ENCODE data around the gene KLHL29. TPM values are rescaled to one million over a fixed set of nuclear protein-coding genes. Genes with fewer than 3 reads are reported as not detected.

KLHL29 gene
- polyA plus RNA-seq, 1 of the 3 experiments (the other 2 are of a cell fraction): 4.6 TPM

DNA sequence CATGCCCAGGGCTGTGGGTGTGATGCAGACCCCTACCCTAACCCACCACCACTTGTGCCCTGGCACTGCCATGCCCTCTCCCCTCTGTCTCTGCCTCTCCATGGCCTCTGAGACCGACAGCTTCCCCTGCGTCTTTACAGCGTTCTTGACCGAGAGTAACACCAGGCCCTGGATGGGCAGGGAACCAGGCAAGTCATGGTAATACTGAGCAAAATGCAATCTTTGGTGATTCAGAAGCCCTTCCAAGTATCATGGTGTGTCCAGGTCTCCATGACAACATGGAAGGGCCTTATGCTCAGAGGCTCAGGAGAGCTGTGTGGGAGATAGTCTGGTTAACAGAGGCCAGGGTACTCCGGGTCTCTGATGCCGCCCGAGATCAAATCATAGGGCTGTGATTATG, 176.1 kb downstream of the KLHL29 start:
- Histone ChIP-seq H3K79me2 (ENCODE audit: insufficient read depth) (no peaks in the 10 kb centered on the region), H3K4me1 (ENCODE audit: control insufficient read depth in 1 of 2, insufficient read depth in 2 of 2, low read depth in 1 of 2, low read length in 1 of 2) (peaks cover 0 to 45% of the 10 kb centered on the region in 2 experiments; a peak in 2 of 4 replicates), H3K36me3 (replicated peaks in 1 of 2; ENCODE audit: control insufficient read depth in 1 of 2, insufficient read depth in 2 of 2, low read length in 1 of 2) (no peaks in the 10 kb centered on the region), H3K27ac (ENCODE audit: low read depth in 2 of 2, low read length in 1 of 2) (no peak overlapping the region), H4K20me1 (ENCODE audit: insufficient read depth) (no peaks in the 10 kb centered on the region), H3K9me2 (no peaks in the 10 kb centered on the region), H3K4me2 (no peak overlapping the region), H2AFZ (ENCODE audit: low read depth) (no peak overlapping the region), H3K27me3 (ENCODE audit: insufficient read depth) (no peaks in the 10 kb centered on the region), H3K9me3 (no peaks in the 10 kb centered on the region), H3K9ac (no peak overlapping the region), H3K4me3 (ENCODE audit: low read depth in 2 of 2, low read length in 1 of 2) (no peak overlapping the region), H3F3A (replicated peaks; ENCODE audit: insufficient read depth) (no peaks in the 10 kb centered on the region)
- WGBS (ENCODE audit: low lambda C conversion rate): 94% methylated on average over 7 of the region's 7 CpGs
- ChIA-PET POLR2A (no interaction called here), CTCF (interaction anchor here (0.6 to 5.1 kb wide), 4 partner anchors 13 to 157 kb away, joined by 3 to 24 read pairs (median 11); no protein-coding TSS in a partner anchor)
- no peak for DNase-seq
- no peak for TF ChIP-seq TCF12 (IDR thresholded peaks at IDR 0.05)
- no peak for TF ChIP-seq CHD2 (IDR thresholded peaks at IDR 0.05; ENCODE audit: low read length, partially characterized antibody)
- TF ChIP-seq TAF1 (IDR thresholded peaks at IDR 0.05; ENCODE audit: borderline replicate concordance, low read depth, low read length): no peak
- no peak for TF ChIP-seq USF2 (IDR thresholded peaks at IDR 0.05; ENCODE audit: borderline replicate concordance, low read depth, low read length)
- no peak for TF ChIP-seq MAX (IDR thresholded peaks at IDR 0.05; ENCODE audit: low read depth)
- TF ChIP-seq, protein P1, sequence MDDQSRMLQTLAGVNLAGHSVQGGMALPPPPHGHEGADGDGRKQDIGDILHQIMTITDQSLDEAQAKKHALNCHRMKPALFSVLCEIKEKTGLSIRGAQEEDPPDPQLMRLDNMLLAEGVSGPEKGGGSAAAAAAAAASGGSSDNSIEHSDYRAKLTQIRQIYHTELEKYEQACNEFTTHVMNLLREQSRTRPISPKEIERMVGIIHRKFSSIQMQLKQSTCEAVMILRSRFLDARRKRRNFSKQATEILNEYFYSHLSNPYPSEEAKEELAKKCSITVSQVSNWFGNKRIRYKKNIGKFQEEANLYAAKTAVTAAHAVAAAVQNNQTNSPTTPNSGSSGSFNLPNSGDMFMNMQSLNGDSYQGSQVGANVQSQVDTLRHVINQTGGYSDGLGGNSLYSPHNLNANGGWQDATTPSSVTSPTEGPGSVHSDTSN (IDR thresholded peaks at IDR 0.05): no peak

- Histone ChIP-seq H4K20me1 (ENCODE audit: insufficient read depth) (no peaks in the 10 kb centered on the region), H3K4me1 (ENCODE audit: control insufficient read depth in 1 of 2, insufficient read depth in 2 of 2, low read depth in 1 of 2, low read length in 1 of 2) (peaks cover 0 to 48% of the 10 kb centered on the region in 2 experiments; a peak in 2 of 4 replicates), H3K4me2 (no peak overlapping the region), H3K9me2 (no peaks in the 10 kb centered on the region), H3K27ac (ENCODE audit: low read depth in 2 of 2, low read length in 1 of 2) (no peak overlapping the region), H3K36me3 (replicated peaks in 1 of 2; ENCODE audit: control insufficient read depth in 1 of 2, insufficient read depth in 2 of 2, low read length in 1 of 2) (no peaks in the 10 kb centered on the region), H3K4me3 (ENCODE audit: low read depth in 2 of 2, low read length in 1 of 2) (no peak overlapping the region), H3F3A (replicated peaks; ENCODE audit: insufficient read depth) (no peaks in the 10 kb centered on the region), H2AFZ (ENCODE audit: low read depth) (no peak overlapping the region), H3K79me2 (ENCODE audit: insufficient read depth) (no peaks in the 10 kb centered on the region), H3K27me3 (ENCODE audit: insufficient read depth) (no peaks in the 10 kb centered on the region), H3K9me3 (no peaks in the 10 kb centered on the region), H3K9ac (no peak overlapping the region)
- no peak for DNase-seq
- TF ChIP-seq MXI1 (IDR thresholded peaks at IDR 0.05; ENCODE audit: low read depth, low read length) (no peak), FOXM1 (IDR thresholded peaks at IDR 0.05; ENCODE audit: low read depth) (no peak), MAX (IDR thresholded peaks at IDR 0.05; ENCODE audit: low read depth) (no peak), EZH2phosphoT487 (IDR thresholded peaks at IDR 0.05; ENCODE audit: borderline replicate concordance, low read depth) (no peak), ELF1 (IDR thresholded peaks at IDR 0.05) (no peak), NFIC (IDR thresholded peaks at IDR 0.05; ENCODE audit: borderline replicate concordance) (no peak)
- TF ChIP-seq, protein P2, sequence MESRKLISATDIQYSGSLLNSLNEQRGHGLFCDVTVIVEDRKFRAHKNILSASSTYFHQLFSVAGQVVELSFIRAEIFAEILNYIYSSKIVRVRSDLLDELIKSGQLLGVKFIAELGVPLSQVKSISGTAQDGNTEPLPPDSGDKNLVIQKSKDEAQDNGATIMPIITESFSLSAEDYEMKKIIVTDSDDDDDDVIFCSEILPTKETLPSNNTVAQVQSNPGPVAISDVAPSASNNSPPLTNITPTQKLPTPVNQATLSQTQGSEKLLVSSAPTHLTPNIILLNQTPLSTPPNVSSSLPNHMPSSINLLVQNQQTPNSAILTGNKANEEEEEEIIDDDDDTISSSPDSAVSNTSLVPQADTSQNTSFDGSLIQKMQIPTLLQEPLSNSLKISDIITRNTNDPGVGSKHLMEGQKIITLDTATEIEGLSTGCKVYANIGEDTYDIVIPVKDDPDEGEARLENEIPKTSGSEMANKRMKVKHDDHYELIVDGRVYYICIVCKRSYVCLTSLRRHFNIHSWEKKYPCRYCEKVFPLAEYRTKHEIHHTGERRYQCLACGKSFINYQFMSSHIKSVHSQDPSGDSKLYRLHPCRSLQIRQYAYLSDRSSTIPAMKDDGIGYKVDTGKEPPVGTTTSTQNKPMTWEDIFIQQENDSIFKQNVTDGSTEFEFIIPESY (IDR thresholded peaks at IDR 0.05; ENCODE audit: borderline replicate concordance, low read depth): no peak
- TF ChIP-seq, protein P3, sequence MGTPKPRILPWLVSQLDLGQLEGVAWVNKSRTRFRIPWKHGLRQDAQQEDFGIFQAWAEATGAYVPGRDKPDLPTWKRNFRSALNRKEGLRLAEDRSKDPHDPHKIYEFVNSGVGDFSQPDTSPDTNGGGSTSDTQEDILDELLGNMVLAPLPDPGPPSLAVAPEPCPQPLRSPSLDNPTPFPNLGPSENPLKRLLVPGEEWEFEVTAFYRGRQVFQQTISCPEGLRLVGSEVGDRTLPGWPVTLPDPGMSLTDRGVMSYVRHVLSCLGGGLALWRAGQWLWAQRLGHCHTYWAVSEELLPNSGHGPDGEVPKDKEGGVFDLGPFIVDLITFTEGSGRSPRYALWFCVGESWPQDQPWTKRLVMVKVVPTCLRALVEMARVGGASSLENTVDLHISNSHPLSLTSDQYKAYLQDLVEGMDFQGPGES (IDR thresholded peaks at IDR 0.05; ENCODE audit: low read depth, low read length): no peak
- POLR2A ChIA-PET: no interaction called here
- WGBS (ENCODE audit: low lambda C conversion rate): 79% methylated on average over 9 of the region's 9 CpGs
- CTCF ChIA-PET: interaction anchor here (2.7 to 5.1 kb wide), 3 partner anchors 13 to 157 kb away, joined by 7 to 24 read pairs (median 15); no protein-coding TSS in a partner anchor
Measured at GRCh38 chr2:23561544-23561943, 176.6 kb downstream of the KLHL29 start.

Measured in SK-N-SH (cell line).